Measurements from ENCODE around the gene OTULINL.
"Not testable (repeated sequence)": the region's sequence is repeated elsewhere in the genome, so short reads cannot be mapped to it uniquely, and the experiment has no call there.

OTULINL gene

DNA sequence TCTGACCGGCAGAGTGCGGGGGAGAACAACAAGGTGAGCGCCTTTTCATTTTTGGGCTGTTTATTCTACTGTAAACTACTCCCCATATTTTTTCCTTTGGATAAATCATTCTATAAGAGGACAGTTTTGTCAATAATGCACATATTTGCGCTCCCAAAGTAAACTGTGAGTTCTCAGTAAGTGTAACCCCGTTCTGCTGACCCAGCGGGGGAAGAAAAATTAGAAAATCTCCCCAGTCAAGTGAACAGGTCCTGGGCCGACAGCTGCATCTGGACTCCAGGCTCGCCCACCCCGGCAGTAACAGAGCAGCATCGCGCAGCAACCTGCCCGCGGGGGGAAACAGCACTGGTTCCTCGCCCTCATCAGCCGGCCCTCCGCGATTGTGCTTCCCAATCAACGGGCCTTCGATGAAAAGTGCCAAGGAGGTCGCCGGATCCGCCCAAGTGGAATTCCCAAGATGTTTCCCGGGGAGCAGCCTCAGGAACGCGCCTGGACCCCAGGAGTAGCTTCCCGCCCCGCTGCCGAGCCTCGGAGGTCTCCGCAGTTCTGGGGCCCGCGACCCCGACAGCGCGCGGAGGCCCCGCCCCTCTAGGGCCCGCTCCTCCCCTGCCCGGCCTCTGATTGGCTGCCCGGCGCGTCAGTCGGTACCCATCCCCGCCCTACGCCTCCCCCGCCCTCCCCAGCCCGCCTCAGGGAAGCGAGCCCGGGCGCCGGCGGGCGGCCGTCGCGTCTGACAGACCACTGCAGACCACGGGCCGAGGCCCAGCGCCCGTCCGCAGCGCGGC, at the start of gene OTULINL:
OTULINL (plus strand) TSS at position 687 of the 785 bp plus-strand sequence. CDS start 103 bp downstream, outside the sequence.
- peak; percentile 77 for DNase-seq

DNA sequence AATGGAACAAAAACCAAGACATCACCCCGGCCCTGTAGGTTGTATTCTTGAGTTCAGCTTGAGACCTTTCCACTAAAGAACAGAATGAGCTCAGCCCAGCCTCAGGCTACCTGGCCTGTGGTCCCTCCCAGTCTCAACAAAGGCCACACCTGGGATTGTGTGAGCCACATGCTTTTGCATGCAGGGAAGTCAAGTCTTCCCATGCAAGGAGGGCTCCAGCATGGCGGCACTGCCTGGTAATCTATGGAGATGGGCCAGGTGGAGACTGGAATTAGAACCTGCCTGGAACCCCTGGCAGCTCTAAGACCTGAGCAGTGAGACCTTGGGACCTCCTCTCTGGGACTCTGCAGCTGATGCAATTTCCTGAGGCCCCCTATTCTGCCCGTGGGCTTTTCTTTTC, 49.4 kb upstream of the OTULINL start:
- DNase-seq = no peak

DNA sequence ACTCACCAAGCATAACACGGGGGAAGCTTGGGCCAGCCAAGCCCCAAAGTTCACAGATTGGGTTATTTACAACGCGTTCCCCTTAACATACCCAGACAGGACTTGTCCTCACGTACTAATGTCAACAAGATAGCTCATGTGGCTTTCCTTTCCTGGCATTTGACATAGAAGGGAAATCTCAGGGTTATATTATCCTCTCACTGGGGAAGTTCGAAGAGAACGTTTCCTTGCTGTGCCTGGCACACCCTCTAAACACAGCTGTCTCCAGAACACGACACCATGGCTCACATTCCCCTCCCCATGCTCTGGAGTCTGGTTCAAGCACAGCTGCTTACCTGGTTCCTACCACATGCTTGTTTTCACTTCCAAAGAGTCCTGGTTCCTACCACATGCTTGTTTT, 46.8 kb upstream of the OTULINL start:
- no peak for DNase-seq

DNA sequence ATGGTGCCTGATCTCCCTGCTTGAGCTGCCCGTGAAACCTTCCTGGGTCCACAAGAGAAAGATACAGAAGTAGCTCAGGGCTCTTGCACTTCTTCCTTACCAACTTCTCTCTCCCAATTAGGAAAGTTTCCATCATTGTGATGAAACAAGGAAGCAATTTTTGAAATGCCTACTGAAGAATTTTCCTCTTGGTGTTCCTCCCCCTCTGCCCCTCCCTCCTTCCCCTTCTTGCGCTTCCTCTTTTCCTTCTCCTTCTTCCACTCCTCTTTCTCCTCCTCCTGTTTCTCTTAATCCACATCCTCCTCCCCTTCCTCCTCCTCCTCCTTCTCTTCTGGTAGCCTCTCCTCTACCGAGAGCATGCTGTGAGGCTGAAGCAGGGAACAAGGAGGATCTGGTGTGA, 36.3 kb upstream of the OTULINL start:
- DNase-seq = no peak

DNA sequence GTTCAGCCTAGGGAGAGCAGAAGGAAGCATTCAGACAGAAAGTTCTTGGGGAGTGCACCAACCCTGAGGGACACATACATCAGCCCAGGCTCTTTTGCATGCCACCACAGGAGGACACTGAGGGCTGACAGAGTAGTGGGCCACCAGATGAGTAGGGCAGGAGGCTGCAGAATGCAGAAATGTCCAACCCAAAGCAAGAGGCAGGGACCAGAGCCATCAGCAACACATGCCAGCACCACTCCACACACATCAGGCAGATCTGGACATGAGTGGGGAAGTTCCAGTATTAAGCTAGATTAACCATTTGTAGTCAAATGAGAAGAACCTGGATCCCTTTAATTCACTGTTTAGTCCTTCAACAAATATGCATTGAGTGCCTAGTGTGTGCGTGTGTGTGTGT, 35.7 kb upstream of the OTULINL start:
- no peak for DNase-seq

DNA sequence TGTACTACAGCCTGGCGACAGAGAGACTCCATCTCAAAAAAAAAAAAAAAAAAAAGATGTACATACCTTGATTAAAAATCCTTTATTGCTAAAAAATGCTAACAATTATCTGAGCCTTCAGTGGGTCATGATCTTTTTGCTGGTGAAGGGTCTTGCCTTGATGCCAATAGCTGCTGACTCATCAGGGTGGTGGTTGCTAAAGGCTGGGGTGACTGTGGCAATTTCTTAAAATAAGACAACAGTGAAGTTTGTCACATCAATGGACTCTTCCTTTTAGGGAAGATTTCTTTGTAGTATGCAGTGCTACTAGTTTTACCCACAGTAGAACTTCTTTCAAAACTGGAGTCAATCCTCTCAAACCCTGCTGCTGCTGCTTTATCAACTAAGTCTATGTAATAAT, 33.9 kb upstream of the OTULINL start:
- no peak for DNase-seq

DNA sequence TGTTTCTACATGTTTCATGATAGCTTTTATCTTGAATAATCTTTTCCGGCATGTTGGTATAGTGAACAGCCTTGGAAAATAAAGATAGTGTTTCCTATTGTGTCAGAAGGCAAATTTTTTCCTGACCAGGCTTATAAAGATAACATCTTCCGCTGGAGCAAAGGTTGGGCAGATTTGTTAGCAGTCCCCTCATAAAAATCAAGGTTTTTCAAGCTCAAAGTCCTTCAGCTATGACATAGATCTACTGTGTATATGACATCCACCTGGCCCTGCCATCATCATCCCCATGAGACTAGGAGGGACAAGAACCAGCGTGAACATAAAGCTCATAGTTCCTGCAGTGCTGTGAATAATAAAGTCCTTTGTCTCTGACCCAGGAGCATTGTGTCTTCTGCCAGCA, 30.4 kb upstream of the OTULINL start:
- DNase-seq = no peak

DNA sequence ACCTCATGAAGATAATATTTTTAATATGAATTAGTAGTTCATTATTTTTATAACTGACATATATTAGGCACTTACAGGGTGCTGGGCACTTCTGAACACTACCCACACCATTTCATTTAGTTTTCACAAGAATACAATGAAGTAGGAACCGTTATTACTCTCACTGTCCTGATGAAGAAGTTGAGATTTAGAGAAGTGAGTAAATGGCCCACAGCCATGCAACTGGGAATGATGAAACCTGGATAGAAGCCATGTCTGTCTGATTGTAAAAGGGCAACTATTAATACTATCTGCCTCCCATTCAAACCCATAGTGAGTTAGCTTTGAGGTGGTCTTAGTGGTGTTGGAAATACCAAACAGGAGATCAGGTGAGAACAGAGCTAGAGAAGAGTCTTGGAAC, 29.6 kb upstream of the OTULINL start:
- no peak for DNase-seq

DNA sequence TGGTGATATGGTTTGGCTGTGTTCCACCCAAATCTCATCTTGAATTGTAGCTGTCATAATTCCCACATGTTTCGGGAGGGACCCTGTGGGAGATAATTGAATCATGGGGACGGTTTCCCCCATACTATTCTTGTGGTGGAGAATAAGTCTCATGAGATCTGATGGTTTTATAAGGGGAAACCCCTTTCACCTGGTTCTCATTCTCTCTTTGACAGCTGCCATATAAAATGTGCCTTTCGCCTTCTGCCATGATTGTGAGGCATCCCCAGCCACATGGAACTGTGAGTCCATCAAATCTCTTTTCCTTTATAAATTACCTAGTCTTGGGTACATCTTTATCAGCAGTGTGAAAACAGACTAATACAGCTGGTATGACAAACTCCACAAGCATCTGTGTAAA, 27.3 kb upstream of the OTULINL start:
- DNase-seq = not testable (repeated sequence)

DNA sequence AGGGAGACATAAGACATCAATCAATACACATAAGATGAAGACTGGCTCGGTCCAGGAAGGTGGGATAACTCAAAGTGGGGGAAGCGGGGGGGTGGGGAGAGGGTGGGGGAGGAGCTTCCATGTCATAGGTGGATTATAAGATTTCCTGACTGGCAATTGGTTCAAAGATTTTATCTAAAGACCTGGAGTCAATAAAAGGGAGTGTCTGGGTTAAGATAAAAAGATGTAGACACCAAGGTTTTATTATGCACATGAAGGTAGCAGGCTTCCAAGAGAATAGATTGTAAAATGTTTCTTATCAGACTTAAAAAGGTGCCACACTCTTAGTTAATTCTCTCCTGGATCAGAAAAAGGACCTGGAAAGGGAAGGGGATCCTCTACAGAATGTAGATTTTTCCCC, 25.6 kb upstream of the OTULINL start:
- DNase-seq = no peak

DNA sequence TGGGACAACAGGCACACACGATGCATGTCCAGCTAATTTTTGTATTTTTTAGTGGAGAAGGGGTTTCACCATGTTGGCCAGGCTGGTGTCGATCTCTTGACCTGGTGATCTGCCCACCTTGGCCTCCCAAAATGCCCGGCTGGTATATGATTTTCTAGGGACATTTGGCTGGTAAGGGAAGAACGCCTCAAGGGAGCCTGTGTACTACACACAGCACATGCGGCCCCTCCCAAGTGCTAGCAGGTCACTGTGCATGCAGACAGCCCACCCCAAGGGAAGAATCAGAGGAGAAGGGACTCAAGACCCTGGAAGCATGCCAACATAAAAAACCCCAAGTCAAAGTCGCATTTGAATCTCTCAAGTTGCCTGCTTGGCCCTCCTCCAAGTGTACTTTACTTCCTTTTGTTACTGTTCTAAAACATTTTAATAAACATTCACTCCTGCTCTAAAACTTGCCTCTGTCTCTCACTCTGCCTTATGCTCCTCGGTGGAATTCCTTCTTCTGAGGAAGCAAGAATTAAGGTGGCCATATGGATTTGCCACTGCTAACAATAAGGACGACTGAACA, 24.3 kb upstream of the OTULINL start:
- DNase-seq = no peak

DNA sequence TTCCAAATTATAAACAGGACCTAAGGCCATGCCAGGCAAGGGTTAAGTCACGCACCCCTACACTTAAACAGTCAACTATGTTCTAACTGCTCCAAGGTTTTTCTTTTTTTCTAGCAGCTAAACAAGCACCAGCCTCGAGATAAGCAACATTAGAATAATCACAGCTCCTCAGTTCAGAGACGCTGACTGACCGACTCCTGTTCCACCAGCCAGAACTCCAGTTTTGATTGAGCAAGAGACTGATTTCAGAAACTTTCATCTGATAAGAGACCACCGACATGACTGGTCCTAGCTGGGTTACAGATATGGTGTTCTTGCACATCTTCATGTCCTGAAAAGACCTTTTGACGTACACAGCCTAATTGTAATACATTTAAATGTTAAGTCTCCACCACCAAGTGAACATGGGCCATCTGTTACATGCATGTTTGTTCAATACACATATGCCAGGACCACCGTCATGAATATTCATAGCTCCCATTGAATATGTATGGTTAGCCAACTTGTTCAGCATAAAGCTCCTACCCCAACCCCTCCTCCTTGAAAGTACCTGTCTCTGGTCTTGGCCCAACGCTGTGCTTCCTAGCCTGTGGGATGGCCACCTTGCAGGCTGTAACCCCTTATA, 23.7 kb upstream of the OTULINL start:
- DNase-seq = no peak

DNA sequence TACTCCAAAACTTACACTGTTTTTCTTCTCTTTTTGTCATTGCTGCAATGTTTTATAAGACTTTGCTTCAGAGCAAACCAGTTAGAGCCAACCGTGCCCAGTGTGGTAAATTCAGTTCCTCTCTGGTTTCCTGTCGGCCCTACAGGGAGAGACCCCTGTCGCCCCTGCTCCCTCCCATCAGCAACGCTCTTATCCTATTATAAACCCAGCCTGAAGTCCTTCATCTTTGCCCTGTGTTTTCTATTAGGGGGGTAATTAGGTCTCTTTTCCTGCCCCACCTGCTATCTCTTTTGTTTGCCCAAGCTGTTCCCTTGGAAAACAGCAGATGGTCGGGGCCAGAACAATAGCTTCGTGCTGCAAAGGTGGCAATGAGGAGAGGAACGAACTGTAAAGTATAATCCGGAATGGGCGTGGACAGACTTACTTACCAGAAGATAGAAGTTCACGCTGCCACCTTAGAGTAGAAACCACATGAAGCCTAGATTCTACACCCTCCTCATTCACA, 21.4 kb upstream of the OTULINL start:
- DNase-seq = peak; percentile 70

DNA sequence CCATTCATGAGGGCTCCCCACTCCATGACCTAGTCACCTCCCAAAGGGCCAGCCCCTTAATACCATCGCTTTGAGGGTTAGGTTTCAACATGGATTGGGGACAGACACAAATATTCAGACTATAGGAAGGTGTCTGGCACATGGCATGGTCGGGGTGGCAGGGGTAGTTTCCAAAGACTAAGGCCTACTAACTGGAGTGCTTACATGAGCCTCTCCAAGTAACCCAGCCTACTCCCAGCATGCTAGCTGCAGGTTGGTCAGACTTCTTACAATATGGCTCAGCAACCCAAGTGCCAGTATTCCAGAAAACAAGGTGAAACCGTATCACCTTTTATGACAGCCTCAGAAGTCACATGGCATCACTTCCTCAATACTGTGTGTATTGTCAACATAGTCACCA, 19.9 kb upstream of the OTULINL start:
- no peak for DNase-seq

DNA sequence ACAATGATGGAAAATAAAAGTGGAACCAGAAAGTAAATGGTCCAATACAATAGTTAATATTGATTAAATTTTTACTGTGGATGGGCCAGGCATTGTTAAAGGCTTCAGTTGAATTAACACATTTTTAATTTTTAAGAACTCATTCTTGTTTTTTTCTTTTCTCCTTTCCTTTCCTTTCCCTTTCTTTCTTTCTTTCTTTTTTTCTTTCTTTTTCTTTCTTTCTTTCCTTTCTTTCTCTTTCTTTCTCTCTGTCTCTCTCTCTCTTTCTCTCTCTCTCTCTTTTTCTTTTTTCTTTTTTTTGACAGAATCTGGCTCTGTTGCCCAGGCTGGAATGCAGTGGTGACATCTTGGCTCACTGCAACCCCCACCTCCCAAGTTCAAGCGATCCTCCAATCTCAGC, 13.3 kb upstream of the OTULINL start:
- DNase-seq = no peak

DNA sequence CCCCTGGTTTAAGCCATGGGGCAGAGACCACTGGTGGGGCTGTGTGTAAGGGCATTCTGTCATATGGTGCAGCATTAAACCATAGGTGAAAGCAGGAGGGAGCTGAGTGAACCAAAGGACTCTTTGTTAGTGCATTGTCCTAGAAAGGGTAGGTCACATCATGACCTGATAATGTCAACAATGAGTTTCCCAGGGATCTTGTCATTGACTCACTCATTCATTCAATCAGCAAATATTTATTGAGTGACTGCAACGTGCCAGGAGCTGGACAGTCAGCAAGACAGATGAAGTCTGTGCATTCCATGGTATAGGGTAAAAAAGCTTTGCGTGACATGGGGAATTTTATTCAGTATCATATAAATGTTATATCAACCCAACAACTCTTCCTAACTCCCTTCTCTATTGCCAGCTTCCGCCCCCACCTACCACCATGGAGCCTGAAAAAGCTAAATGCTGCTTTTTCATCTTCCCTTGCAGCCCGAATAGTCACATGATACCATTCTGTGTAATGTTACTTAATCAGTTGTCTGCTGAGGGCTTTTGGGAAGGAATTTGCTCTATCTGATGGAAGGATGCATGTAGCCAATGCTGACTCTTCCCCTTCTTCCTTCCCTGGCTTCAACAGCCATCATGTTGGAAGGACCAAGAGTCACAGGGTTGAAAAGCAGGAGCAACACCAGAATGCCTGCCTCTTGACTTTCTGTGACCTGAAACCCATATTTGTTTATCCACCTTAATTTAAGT, 11.5 kb upstream of the OTULINL start:
- no peak for DNase-seq

DNA sequence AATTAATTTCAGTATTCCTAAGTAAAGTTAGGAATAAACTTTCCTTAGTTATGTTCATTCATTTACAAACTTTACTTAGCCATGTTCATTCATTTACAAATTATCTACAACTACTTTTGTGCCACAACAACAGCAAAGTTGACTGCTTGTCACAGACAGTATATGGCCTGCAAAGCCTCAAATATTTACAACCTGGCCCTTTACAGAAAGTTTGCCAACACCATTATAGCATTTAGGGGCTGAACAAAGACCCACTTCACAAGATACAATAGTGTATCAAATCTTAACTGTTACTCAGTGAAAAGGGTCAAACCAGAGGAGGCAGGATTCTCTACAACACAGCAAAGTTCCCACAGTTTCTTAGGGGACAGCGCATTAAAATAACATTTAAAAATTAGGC, 9.7 kb upstream of the OTULINL start:
- DNase-seq = no peak

DNA sequence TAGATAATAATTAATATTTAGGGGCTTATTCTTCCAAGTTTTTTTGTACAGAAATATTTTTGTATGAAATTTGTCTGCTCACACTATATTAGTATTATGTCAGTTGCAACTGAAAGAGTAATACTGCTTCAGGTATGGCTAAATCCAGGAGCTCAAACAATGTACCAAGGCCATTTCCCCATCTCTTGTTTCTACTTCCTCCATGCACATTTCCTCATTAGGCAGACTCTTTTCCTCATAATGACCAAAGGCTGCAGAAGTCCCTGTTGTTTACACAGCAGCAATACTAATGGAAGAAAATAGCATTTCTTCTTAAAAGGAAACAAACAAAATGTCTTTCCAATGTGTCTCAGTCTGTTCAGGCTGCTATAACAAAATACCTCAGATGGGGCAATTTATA, 9.2 kb upstream of the OTULINL start:
- DNase-seq = no peak

DNA sequence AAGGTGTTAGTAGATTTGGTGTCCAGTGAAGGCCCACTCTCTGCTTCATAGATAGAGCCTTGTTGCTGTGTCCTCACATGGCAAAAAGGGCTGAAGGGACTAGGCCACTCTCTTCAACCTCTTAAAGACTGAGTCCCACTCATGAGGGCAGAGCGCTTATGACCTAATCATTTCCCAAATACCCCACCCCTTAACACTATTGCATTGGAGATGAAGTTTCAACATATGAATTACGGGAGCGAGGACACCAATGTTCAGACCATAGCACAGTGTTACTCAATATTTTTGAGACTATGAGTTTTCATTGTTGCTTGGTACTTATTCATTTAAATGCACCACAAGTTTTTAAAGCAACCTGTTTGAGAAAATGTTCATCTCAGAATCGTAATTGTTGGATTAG, 8.8 kb upstream of the OTULINL start:
- no peak for DNase-seq

DNA sequence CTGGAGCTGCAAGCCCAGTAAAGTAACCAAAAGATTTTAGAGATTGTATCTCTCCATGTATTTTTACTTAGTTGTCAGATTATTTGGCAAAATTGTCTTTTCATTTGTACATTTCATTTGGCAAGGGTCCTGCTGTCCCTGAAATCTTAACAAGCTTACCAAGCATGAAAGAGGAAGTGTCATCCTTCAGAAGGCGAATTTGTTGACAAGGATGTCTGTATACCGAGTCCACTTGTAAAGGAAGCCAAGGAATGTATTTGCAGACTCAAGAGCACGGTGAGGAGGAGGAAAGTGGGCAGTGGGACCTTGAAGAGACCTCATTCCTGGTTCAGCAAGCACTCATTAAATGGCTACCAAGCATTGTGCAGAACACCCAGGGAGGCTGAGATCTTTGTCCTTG, 7.5 kb upstream of the OTULINL start:
- no peak for DNase-seq

DNA sequence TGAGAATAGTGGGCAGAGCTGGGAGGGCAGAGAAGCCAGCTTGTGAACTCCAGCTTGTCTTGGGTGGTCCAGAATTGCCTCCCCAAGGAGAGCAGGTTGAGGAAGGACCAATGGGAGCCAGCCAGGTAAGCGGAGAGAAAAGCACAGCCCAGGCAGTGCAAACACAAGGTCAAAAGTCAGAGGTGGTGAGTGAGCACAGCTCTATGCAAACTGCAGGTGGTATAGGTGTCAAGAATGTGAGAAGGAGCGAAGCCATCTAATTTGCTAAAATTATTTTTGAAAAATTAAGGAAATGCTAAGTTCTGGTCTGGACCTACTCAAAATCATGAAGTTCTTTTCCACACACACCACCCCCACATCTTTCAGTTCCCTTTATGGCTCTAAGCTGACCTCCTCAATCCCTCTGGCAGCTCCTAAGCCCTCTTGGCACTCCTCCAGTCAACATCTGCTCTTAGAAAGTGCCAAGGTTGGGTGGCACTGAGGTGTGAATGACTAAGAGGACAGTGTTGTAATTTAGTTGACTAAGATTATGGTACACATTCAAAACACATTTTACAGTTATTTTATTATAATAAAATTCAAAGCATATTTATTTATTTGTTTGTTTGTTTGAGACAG, 6.6 kb upstream of the OTULINL start:
- DNase-seq = no peak

DNA sequence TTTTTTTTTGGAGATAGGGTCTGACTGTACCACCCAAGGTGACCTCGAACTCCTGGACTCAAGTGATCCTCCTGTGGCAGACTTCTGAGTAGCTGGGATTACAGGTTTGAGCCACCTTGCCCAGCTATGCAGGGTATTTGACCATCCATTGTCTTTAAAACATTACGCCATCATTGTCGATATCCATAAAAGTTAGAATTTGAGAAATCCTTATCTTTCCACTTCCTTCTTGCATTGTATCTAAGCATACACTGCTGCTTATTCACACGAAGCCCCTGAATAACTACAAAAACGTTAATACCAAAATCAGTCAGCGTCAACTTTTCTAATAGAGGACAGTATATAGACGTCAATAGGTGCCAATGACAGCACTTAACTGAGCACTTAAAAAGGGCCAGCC, 5.4 kb upstream of the OTULINL start:
- no peak for DNase-seq

DNA sequence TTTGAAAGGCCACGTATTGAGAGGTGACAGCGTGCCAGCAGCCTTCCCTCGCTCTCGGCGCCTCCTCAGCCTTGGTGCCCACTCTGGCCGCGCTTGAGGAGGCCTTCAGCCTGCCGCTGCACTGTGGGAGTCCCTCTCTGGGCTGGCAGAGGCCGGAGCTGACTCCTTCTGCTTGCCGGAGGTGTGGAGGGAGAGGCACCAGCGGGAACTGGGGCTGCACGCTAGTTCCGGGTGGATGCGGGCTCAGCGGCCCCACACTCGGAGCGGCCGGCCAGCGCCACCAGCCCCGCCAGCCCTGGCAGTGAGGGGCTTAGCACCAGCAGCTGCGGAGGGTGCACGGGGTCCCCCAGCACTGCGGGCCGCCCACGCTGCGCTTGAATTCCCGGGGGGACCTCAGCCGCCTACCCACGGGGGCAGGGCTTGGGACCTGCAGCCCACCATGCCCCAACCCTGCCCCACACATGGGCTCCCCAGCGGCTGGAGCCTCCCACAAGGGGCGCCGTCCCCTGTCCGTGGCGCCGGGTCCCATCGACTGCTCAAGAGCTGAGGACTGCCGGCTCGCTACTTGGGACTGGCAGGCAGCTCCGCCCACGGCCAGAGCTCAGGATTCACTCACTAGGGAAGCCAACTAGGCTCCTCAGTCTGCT, 4.4 kb upstream of the OTULINL start:
- DNase-seq = no peak

Data from NCI-H1436 (cell line).